RWPE1 (cell line): ENCODE measurements around the gene RAB3A.

Source experiments
- CTCF ChIA-PET: fragments of 350-600 bp; sonication (Branson Sonifier 250); formaldehyde crosslinking; extraction: SDS; loops from one replicate; lab custom pipeline; 2021; lab: Yijun Ruan, JAX
- POLR2A ChIA-PET: fragments of 400-600 bp; formaldehyde crosslinking; extraction: SDS; loops from one replicate; lab custom pipeline; 2020; ENCODE audit warnings: antibody characterized with exemption; ENCODE audit not compliant: low non-redundant PET; lab: Yijun Ruan, JAX
- DNase-seq: peaks from one replicate; pipeline ENCODE4 v3.0.0; 2012; ENCODE audit warnings: low spot score
- H3K27ac ChIP-seq: fragments of 450-650 bp; 2 replicates; pipeline ENCODE4 v1.5.1; 2017
- CTCF ChIP-seq: fragments of 450-650 bp; conservative IDR thresholded peaks from 2 replicates; pipeline ENCODE4 v1.5.1; 2017; ENCODE audit warnings: low read depth, mild to moderate bottlenecking

The RAB3A gene

GRCh38 chr19:18208098-18208951 lies 4.5 kb upstream of the RAB3A start:
- peak; percentile 75 for TF ChIP-seq CTCF
- DNase-seq, result no peak
- CTCF ChIA-PET, result interaction anchor here (0.5 to 1.3 kb wide), 11 partner anchors 12 to 1065 kb away, joined by 3 to 14 read pairs (median 4); partner anchors contain the start of gene TM6SF2
- POLR2A ChIA-PET, result no interaction called here
- no peak overlapping the region for H3K27ac ChIP-seq

GRCh38 chr19:18206018-18206417 lies 2.2 kb upstream of the RAB3A start:
- ChIA-PET CTCF (interaction anchor here (0.6 to 2.6 kb wide), 3 partner anchors 14 to 46 kb away, joined by 3 to 13 read pairs (median 5); no protein-coding TSS in a partner anchor), POLR2A (interaction anchor here (0.9 kb wide), 1 partner anchor 97 kb away, joined by 3 read pairs; no protein-coding TSS in a partner anchor)
- DNase-seq, result no peak
- no peak for TF ChIP-seq CTCF
- H3K27ac ChIP-seq, result peak overlapping the region; percentile 92

- TF ChIP-seq CTCF, result no peak
- H3K27ac ChIP-seq, result peak overlapping the region; percentile 92
- peak; percentile 59 for DNase-seq
Measured at GRCh38 chr19:18205200-18205892, 1.5 kb upstream of the RAB3A start.

GRCh38 chr19:18204394-18205199 lies 755 bp upstream of the RAB3A start:
- peak overlapping the region; percentile 92 for H3K27ac ChIP-seq
- ChIA-PET CTCF (interaction anchor here (0.6 to 2.6 kb wide), 5 partner anchors 12 to 206 kb away, joined by 3 to 13 read pairs (median 4); no protein-coding TSS in a partner anchor), POLR2A (interaction anchor here (0.9 to 1.0 kb wide), 2 partner anchors 12 to 96 kb away, joined by 3 read pairs; partner anchors contain the start of gene MPV17L2)
- no peak for TF ChIP-seq CTCF
- DNase-seq, result peak; percentile 73

More at GRCh38 chr19:18205200-18205892, 1.5 kb upstream of the RAB3A start:
- CTCF ChIA-PET, result interaction anchor here (0.6 to 2.6 kb wide), 3 partner anchors 13 to 47 kb away, joined by 3 to 13 read pairs (median 5); no protein-coding TSS in a partner anchor
- POLR2A ChIA-PET, result interaction anchor here (0.9 kb wide), 1 partner anchor 96 kb away, joined by 3 read pairs; no protein-coding TSS in a partner anchor

- H3K27ac ChIP-seq, result peak overlapping the region; percentile 92
- no peak for TF ChIP-seq CTCF
- POLR2A ChIA-PET, result interaction anchor here (0.5 to 1.0 kb wide), 2 partner anchors 11 to 669 kb away, joined by 3 read pairs; partner anchors contain the start of gene MPV17L2
- peak; percentile 28 for DNase-seq
- CTCF ChIA-PET, result interaction anchor here (0.5 to 3.0 kb wide), 6 partner anchors 49 to 369 kb away, joined by 3 to 16 read pairs (median 4); no protein-coding TSS in a partner anchor
Measured at GRCh38 chr19:18203408-18203862, 407 bp downstream of the RAB3A start.
